GM23338 (cell line): ENCODE measurements around the gene SPECC1L. TPM values are rescaled to one million over a fixed set of nuclear protein-coding genes. Genes with fewer than 3 reads are reported as not detected.

Experiments
- ATAC-seq: fragments of 200-7000 bp; cut with Tn5 transposase; 3 replicates; pipeline ENCODE4 v1.9.1; 2020
- DNase-seq: peaks from one replicate; pipeline ENCODE4 v3.0.0-alpha.2; 2015; ENCODE audit warnings: low spot score
- H2AFZ ChIP-seq: fragments of 200-600 bp; sonication (generic); 2 replicates; pipeline ENCODE4 v1.8.0; 2016; ENCODE audit warnings: antibody characterized with exemption, mild to moderate bottlenecking, moderate library complexity
- H3F3A ChIP-seq: fragments of 200-600 bp; sonication (generic); replicated peaks from 2 replicates; pipeline ENCODE4 v1.8.0; 2017; ENCODE audit warnings: antibody characterized with exemption, mixed run types, low read depth
- H3K27ac ChIP-seq: fragments of 200-600 bp; sonication (generic); 2 replicates; pipeline ENCODE4 v1.6.1; 2016; ENCODE audit warnings: low read depth
- H3K27me3 ChIP-seq: fragments of 200-600 bp; sonication (generic); 2 replicates; pipeline ENCODE4 v1.8.0; 2016; ENCODE audit warnings: mild to moderate bottlenecking, mixed run types, moderate library complexity; ENCODE audit not compliant: insufficient read depth
- H3K36me3 ChIP-seq: fragments of 200-600 bp; sonication (generic); 2 replicates; pipeline ENCODE4 v1.8.0; 2016; ENCODE audit warnings: mild to moderate bottlenecking; ENCODE audit not compliant: insufficient read depth
- H3K4me1 ChIP-seq: fragments of 200-600 bp; sonication (generic); 2 replicates; pipeline ENCODE4 v1.8.0; 2016; ENCODE audit warnings: mild to moderate bottlenecking, moderate library complexity; ENCODE audit not compliant: insufficient read depth
- H3K4me2 ChIP-seq: fragments of 200-600 bp; sonication (generic); 2 replicates; pipeline ENCODE4 v1.7.1; 2017; ENCODE audit warnings: mixed run types
- H3K4me3 ChIP-seq: fragments of 200-600 bp; sonication (generic); 2 replicates; pipeline ENCODE4 v1.6.1; 2016; ENCODE audit warnings: mixed run types
- H3K79me2 ChIP-seq: fragments of 200-600 bp; sonication (generic); replicated peaks from 2 replicates; pipeline ENCODE4 v1.8.0; 2017; ENCODE audit warnings: mild to moderate bottlenecking; ENCODE audit not compliant: insufficient read depth
- H3K9me2 ChIP-seq: fragments of 200-600 bp; sonication (generic); 2 replicates; pipeline ENCODE4 v1.8.0; 2017; ENCODE audit not compliant: insufficient read depth
- H4K20me1 ChIP-seq: fragments of 200-600 bp; sonication (generic); replicated peaks from 2 replicates; pipeline ENCODE4 v1.8.0; 2017; ENCODE audit warnings: mild to moderate bottlenecking; ENCODE audit not compliant: insufficient read depth
- H3K27ac Mint-ChIP-seq: 2 replicates; pipeline ENCODE4 v1.8.0; 2020; ENCODE audit warnings: inconsistent platforms, mild to moderate bottlenecking, moderate library complexity, mixed read lengths
- H3K27me3 Mint-ChIP-seq: 3 replicates; pipeline ENCODE4 v1.8.0; 2022; ENCODE audit warnings: low read depth, mild to moderate bottlenecking, moderate library complexity, mixed read lengths, inconsistent platforms; ENCODE audit not compliant: insufficient read depth, poor library complexity
- H3K36me3 Mint-ChIP-seq: 3 replicates; pipeline ENCODE4 v1.8.0; 2021; ENCODE audit warnings: low read depth, mild to moderate bottlenecking, inconsistent platforms, moderate library complexity, mixed read lengths
- H3K4me1 Mint-ChIP-seq: 3 replicates; pipeline ENCODE4 v1.8.0; 2020; ENCODE audit warnings: mild to moderate bottlenecking, inconsistent platforms, mixed read lengths
- H3K4me3 Mint-ChIP-seq: 3 replicates; pipeline ENCODE4 v1.8.0; 2021; ENCODE audit warnings: moderate library complexity, mild to moderate bottlenecking, inconsistent platforms, mixed read lengths
- H3K9me3 Mint-ChIP-seq: 3 replicates; pipeline ENCODE4 v1.8.0; 2020; ENCODE audit warnings: moderate library complexity, mild to moderate bottlenecking, inconsistent platforms, mixed read lengths
- CREB1 ChIP-seq: fragments of 250-450 bp; sonication (Bioruptor Pico); IDR thresholded peaks from 2 replicates; pipeline ENCODE4 v1.5.0; 2020; ENCODE audit warnings: low read depth, mild to moderate bottlenecking, moderate library complexity
- ETS1 ChIP-seq: IDR thresholded peaks from 2 replicates; pipeline ENCODE4 v1.6.1; 2016; ENCODE audit warnings: antibody characterized with exemption
- EZH2 ChIP-seq: fragments of 200-600 bp; sonication (generic); IDR thresholded peaks from one replicate; pipeline ENCODE4 v1.8.0; 2017; ENCODE audit warnings: antibody characterized with exemption, mild to moderate bottlenecking, low read depth; ENCODE audit not compliant: unreplicated experiment
- JUNB ChIP-seq: IDR thresholded peaks from one replicate; pipeline ENCODE4 v1.6.1; 2016; ENCODE audit warnings: antibody characterized with exemption; ENCODE audit not compliant: unreplicated experiment
- NANOG ChIP-seq: IDR thresholded peaks from 2 replicates; pipeline ENCODE4 v1.6.1; 2016; ENCODE audit warnings: antibody characterized with exemption, borderline replicate concordance
- POLR2AphosphoS5 ChIP-seq: IDR thresholded peaks from 2 replicates; pipeline ENCODE4 v1.6.1; 2016; ENCODE audit warnings: antibody characterized with exemption, low read depth
- ZNF114 ChIP-seq: fragments of 250-450 bp; sonication (Bioruptor Pico); IDR thresholded peaks from 2 replicates; pipeline ENCODE4 v1.5.0; 2020; ENCODE audit warnings: mild to moderate bottlenecking, moderate library complexity
- ZNF462 ChIP-seq: fragments of 250-450 bp; sonication (Bioruptor Pico); IDR thresholded peaks from 2 replicates; pipeline ENCODE4 v1.5.0; 2020; ENCODE audit warnings: mild to moderate bottlenecking, moderate library complexity
- polyA plus RNA-seq: library from polyadenylated mRNA; unstranded; fragments of >200 nt; fragmentation: Nextera tagmentation; extraction: Ambion mirVana; gene quantifications from 2 replicates; pipeline ENCODE4 v1.2.1, GENCODE V29; 2016
- total RNA-seq: library from RNA; depleted of rRNA; stranded (reverse); fragments of >200 nt; shearing (Covaris generic); gene quantifications from 2 replicates; pipeline ENCODE4 v1.2.3, GENCODE V29; 2014

SPECC1L gene
- total and polyA plus RNA-seq, 2 experiments from 2014 or later = 24.3 to 44.7 TPM

- Histone ChIP-seq H3K4me1 (no peaks in the 10 kb centered on the region), H3K27me3 (no peaks in the 10 kb centered on the region), H3K27ac (no peak overlapping the region), H3K79me2 (no peaks in the 10 kb centered on the region), H2AFZ (no peak overlapping the region), H3K36me3 (no peaks in the 10 kb centered on the region), H3K4me2 (no peak overlapping the region), H3K9me2 (no peaks in the 10 kb centered on the region), H3K4me3 (no peak overlapping the region), H4K20me1 (no peaks in the 10 kb centered on the region), H3F3A (no peaks in the 10 kb centered on the region)
- no peak overlapping the region for H3K27ac Mint-ChIP-seq
- peaks cover 6% of the 10 kb centered on the region for H3K27me3 Mint-ChIP-seq
- peaks cover 11% of the 10 kb centered on the region; the same call in 2 of the 3 replicates for H3K4me1 Mint-ChIP-seq
- no peak for TF ChIP-seq ZNF114 (CRISPR knock-in tag)
- TF ChIP-seq ZNF462 (CRISPR knock-in tag) = no peak
- no peak for TF ChIP-seq POLR2AphosphoS5
- no peak for TF ChIP-seq JUNB
- TF ChIP-seq EZH2 = no peak
- no peak for TF ChIP-seq CREB1
- no peak for TF ChIP-seq ETS1
- TF ChIP-seq NANOG = no peak
- DNase-seq (no peak), ATAC-seq (no peak)
- no peak overlapping the region for H3K4me3 Mint-ChIP-seq
- H3K9me3 Mint-ChIP-seq = no peaks in the 10 kb centered on the region
- no peaks in the 10 kb centered on the region for H3K36me3 Mint-ChIP-seq
Measured at GRCh38 chr22:24465975-24466374, 195.3 kb downstream of the SPECC1L start.
